ENCODE measurements around the gene PEPD.

Gene PEPD

DNA sequence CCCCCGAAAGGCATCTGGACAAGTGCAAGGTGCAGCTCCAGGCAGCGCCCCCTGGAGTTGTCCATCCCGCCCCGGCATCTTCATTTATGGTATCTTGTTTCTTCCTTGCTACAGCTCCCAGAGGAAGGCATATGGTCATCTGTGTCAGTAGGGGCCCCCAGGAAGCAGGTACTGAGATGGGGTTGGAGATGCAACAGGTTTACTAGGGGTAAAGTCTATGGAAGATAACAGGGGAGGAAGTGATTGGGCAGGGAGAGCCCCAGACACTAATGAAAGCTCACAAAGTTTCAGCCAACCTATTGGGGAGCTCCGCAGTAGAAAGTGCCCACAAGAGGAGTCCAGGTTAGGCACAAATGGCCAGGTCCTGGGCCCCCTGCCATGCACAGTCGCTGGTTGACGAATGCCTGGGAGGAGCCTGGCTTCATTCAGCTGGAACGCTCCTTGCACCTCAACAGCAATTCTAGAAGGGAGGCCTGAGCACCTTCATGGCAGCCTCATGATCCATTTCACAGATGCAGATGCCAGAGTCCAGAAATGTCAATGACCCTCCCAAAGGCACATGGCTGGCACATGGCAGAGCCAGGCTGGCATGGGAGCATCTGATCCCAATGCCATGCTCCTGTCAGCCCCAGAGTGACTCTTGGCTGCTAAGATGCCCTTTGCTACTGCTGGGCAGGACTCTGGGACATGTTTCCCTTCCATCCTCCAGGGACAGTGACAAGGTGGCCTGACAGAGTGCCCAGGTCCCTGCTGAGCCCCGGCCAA is 23.8 kb upstream of the PEPD start:
- DNase-seq: no peak

DNA sequence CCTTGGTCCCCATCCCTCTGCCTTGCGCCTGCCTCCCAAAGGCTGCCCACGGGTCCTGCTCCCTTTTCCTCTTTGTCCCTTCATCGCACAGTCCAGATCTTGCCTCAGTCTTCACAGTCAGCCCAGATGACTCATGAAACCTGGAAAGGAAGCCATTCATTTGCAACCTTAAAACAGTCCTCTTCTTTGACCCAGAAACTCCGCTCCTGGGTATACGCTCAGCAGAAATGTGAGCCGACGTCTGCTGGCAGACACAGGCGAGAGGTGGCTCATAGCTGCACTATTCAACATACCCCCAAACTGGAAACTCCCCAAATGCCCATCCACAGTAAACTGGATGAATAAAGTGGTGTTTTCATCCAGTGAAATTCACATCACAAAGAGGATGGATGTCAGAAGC is 13.6 kb upstream of the PEPD start:
- DNase-seq: no peak

DNA sequence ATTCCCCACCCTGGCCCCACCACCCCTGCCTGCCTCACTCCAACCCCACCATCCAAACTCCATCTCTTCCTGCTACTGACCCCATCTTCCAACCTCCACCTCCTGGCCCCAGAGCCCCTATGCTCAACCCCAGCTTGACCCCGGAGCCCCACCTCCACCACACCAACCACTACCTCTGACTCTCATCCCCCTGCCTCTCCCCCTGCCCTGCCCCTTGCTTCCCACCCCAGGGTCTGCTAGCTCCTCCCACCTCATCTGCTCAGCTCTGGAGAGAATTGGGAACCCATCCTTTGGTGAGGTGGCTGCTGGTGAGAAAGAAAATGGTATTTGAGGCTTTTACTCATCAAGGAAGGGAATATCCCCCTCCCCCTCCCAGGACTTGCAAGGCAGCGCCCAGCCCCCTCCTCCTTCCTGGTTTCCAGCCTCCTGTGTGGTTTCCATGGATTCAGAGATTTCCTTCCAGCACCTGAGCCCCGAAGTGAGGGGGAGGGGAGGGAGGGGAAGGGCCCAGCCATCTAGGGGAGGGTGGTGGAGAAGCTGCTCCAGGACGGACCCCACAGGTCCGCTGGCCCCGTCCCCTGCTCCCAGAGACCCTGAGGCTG is 11.4 kb upstream of the PEPD start:
- no peak for DNase-seq

DNA sequence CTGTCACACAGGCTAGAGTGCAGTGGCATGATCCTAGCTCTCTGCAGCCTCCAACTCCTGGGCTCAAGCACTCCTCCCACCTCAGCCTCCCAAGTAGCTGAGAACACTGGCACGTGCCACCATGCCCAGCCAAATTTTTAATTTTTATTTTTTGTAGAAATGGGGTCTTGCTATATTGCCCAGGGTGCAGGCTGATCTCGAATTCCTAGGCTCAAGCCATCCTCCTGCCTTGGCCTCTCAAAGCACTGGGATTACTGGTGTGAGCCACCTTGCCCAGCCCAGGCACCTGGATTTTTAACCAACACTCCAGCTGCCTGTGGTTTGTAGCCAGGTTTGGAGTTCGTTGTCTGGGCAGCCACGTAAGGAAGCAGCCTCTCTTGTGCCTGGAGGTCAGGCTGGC is 9.3 kb upstream of the PEPD start:
- no peak for DNase-seq

DNA sequence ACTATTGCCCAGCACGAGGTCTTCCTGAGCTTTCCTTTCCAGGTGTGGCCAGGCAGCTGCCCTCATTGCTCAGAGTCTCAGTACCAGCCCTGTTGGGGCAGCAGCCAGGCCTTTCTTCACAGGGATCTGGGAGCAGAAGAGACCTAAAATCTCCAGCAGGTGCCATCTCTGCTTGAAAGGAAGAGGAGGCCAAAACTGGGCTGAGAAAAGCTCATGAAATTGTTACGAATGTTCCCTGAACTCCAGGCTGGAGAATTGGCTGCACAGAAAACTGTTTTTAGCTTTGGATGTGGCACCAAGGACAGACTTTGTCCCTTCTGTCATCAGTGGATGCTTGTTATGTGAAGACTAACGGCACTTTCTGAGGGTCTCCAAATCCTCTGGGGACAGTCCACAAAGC is 8.7 kb upstream of the PEPD start:
- no peak for DNase-seq

DNA sequence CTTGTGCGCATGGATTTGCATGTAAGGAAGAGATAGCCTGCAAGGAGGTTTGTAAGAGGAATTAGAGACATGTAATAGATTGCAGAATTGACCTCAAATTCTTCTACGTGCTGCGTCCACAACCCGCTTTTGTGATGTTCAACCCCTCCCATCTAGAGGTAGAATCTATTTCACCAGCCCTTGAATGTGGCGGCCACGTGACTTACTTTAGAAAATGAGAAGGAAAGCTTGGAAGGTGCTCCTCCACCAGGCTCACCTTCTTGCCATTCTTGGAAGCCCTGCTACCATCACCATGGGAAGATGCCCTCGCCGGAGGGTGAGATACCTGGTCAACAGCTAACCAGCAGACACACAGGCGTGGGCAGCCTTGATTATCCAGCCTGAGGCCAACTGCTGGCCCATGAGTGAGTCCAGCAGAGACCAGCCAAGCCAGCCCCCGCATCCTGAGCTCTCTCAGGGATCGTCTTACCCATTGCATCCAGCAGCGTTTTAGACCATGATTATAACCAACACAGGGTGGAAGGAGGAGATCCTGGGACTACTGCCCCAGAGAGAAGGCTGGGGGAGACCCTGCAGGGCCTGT is 7.6 kb upstream of the PEPD start:
- DNase-seq: no peak

DNA sequence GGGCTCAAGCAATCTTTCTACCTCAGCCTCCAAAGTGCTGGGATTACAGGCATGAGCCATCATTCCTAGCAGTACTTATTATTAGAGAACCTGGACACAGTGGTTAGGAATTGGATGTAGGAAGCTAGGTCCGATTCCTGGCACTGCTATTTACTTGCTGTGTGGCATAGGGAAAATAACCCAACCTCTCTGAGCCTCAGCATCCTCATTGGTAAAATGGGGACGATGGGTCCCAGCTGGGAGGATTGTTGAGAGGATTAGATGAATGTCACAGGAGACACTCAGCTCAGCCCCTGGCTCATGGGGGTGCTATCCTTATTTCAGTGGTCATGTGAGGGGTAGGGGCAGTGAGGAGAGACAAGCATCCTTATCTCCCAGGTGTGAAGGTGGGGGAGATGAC is 6.8 kb upstream of the PEPD start:
- DNase-seq: no peak

DNA sequence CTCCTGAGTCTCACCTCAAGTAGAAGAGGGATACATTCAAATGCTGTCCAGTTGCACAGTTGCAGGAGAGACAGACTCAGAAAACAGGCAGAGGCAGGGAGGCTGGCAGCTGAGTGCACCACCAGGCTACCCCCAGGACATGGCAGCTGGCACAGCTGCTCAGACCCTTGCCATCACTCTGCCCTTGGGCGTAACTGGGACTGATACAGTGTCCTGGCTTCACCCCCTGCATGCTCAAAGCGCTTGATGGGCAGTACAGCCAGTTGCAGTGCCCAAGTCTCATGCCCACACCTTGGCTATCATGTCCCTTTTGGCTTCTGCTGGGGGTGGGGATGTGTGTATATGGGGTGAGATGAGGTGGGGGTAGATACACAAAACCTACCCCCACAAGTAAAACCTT is 5.5 kb upstream of the PEPD start:
- DNase-seq: no peak

DNA sequence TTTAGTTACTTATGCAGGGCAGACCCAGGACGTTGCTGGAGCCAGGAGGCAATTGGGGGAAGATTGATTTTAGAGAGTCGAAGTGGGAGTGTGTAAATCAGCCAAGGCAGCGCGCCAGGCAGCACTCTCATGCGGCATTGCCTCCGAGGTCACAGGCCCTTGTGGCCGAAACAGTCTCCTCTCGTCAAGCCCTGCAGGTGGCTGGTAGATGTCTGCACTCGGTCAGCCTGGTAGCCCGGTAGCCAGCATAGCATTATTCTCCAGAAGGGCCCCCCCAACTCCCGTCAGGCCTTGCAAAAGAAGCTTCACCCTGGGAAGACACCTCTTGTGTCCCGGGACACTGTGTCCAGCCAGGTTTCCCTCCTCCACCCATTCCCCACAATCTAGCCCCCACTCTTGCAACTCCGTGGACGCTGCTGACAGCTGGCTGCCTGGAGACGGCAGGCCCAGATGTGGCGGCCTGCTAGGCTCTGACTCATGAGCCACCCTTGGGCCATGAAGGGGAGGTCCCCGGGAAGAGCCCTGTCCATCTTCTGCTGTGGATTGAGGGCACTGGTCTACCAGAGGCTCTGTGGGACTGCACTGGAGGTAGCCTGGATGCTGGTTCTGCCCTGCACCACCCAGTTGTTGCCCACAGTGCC is 2.6 kb upstream of the PEPD start:
- no peak for DNase-seq

DNA sequence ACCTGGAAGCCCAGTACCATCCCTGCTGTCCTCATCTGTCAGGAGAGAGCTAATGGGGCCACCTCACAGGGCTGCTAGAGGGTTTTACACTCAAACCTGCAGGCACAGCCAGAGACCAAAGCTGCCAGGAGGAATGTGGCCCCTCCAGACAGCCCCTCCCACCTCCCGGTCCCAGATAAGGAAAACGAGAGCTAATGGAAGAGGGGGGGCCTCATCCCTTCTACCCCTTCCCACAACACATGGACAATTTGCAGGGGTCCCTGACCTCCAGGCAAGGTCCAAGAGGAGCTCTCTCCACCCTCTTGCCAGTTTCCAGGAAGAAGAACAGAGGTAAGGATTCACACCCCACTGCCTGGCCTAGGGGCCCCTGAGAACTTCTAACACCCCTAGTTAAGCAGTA is 1.6 kb upstream of the PEPD start:
- no peak for DNase-seq

DNA sequence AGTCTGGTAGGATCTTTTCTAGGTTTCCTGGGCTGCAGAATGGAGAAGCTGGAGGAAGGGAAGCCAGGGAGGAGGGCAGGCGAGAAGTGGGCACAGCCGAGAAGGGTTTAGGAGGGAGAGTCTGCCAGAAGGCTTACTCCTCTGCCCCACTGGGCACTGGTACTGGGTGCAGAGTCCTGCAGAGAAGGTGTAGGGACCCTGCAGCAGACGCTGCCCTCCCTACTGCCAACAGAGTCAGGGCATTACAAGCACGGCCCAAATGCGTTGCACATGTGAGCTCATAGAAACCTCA is 726 bp upstream of the PEPD start:
- no peak for DNase-seq

DNA sequence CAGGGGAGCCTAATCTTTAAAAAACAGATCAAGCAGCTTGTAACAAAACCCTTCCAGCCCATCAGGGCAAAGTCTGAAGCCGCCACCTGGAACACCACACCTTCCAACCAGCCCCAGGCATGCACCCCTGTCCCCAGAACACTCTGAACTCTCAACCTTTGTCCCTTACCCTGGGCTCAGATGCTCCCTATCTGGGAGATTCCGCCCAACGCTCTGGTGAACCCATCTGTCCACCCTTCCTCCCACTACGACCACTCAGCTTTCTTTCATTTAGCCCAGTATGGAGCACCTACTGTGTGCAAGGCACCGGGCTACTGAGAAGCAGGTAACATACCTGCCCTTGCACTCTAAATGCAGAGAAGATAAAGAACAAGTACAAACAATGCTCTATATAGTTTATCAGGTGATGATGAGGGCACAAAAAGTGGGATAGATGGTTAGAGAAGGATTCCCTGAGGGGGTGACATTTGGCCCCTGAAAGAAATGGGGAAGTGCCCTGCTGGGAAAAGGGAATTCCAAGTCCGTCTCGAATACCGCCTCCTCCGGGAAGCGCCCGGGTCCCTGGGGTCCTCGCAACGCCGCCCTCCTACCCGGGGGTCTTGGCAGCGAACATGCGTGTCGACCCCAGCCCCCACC is 629 bp downstream of the PEPD start:
- DNase-seq: no peak

DNA sequence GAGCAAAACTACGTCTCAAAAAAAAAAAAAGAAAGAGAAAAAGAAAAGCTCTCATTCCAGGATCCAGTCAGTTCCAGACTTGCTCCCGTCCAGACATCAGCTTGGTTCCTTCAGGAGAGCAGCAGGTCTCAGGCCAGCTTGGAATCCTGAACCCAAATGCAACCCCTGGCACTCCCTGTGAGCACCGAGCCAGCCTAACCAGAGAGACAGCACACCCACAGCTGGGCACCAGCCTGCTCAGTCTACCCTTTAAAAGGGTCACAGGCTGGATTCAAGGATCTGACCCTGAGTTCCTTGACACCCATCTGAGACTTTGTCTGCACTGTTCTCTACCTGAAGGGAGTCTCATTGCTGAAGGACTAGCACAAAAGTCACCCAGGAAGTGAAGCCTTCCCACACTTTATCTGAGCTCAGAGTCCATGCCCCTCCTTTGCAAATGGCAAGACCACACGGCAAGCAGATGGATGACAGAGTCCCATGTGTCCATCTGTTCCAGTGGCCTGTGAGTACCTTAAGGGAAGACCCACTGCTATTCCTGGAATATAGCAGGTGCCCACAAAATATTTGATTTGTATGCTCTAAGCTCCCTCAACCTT is 1.4 kb downstream of the PEPD start:
- DNase-seq: no peak

DNA sequence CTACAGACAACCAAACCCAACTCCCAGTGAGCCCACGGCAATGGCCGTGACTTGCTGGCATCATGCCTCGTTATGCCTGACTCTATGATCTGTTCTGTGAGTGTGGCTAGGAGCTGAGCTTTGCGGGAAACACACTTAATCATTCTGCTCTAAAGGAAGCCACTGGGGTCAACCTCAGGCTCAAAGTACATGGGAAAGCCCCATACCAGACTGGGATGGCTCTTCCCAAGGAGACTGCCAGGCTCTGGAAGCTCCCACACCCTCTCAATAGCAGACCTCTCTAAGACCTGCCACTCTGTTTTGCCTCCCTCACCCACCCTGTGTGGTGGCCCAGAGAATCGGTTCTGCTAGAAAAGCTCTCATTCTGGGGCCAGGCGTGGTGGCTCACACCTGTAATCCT is 2.2 kb downstream of the PEPD start:
- no peak for DNase-seq

DNA sequence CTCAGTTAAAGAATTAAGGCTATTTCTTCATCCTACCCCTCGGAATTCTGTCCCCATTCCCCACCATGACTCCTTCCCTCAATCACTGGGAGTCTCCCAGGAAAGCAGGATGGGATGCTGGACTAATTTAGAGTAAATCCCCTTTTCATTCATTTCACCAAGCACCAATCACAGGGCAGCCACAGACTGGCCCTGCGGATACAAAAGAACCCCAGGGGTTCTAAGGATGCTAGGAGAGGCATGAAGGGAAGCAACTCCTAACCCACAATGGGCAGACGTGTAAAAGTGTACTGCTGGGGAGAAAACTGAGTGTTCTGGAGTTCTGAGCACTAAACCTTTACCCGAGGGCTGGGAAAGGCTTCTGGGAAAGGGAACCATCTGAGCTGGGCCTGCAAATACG is 3.0 kb downstream of the PEPD start:
- DNase-seq: no peak

DNA sequence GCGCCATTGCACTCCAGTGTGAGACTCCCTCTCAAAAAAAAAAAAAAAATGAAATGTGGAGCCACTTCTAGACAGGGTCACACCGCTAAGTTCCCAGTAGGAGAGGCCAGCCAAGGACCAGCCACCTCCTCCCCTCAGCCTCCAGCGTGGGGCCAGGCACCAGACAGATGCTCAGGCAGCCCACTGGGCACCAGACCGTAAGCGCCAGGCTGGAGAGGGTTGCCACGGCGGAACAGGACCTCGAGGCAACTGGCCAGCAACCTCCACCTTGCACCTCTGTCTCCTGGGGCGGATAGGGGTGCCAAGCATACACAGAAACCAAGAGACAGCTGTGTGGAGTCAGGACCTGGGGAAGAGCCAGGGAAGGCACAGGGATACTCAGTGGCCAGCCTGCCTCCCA is 3.7 kb downstream of the PEPD start:
- DNase-seq: no peak

DNA sequence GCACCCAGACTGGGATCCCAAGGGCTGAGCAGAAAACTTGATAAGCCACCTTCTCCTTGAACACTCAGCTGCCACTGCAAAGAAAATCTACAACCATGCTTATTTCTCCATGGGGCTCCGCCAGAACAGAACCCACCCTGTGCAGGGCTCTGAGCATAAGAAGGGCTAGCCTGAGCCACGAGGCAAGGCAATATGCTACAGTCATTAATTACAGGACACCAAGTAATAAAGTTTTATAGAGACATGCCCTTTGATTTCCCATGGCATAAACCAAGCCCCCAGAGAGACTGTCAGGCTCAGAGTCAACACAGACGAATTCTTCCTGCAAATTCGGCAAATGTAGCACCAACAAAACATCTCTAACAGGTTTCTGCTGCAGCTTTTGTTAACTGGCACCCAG is 5.7 kb downstream of the PEPD start:
- no peak for DNase-seq

DNA sequence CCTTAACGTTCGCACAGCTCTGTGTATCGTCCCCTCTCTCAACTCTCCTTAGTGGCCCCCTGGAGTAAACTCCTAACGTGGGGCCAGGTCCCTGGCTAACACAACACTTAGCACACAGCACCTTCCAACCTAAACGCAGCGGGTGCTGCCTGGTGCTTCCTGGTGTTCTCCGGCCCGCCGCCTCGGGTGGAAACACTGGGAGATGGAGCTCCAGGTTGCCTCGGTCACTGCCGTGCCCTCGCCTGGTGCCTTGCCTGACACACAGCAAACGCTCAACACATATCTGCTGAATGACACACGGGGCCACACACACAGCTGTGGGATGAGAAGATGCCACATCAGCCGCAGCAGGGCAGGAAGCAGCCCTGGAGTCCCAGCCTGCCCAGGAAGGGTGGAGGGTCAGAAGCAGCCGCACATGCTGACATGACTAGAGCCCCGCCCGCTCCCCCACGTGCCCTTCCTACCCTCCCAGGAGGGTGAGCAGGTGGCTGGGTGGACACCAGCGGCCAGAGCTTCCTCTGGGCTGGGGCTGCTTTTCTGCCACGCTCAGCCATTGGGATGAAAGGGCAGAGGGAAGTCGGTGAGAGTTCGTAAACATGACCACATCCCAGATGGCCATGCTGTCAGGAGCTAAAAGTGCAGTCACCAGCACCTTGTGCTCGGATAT is 6.6 kb downstream of the PEPD start:
- no peak for DNase-seq

DNA sequence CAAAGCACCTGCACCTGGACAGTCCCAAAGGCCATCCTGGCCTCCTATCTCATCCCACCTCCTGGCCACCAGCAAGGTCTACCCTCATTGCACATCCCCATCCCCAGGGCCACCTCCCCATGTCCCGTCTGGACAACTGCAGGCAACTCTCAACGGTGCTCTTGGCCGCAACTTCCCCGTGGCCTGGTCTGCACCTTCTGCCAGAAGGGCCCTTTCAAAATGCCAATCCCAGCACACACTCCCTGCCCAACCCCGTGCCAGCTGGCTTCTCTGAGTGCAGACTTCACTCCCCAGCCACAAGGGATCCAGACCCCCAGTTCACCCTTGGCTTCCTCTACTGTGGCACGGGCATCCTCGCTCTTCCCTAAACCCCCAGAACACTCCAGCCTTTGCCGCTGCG is 8.2 kb downstream of the PEPD start:
- DNase-seq: no peak

DNA sequence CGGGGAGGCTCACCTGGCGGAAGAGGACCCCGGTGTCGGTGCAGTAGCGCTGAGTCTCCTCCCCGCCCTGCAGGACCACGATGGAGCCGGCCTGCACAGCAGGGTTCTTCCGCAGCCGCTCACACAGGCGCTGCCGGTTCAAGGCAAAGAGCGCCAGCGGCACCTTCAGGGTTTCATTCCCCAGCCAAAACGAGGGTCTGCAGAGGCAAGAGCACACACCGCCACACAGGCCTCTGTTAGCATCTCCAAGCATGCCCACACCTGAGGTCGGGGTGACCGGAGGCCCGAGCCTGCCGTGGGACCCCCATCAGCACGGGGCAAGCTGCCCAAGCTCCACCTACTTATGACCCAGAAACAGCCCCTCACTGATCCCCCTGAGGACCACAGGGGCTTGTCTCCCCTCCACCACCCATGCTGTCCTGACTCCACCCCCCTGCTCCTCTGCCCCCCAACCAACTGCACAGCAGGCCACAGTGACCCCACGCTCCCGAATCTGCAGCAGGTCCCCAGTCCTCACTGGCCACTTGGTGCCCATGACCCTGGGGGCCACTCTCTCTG is 8.9 kb downstream of the PEPD start:
- DNase-seq: no peak

DNA sequence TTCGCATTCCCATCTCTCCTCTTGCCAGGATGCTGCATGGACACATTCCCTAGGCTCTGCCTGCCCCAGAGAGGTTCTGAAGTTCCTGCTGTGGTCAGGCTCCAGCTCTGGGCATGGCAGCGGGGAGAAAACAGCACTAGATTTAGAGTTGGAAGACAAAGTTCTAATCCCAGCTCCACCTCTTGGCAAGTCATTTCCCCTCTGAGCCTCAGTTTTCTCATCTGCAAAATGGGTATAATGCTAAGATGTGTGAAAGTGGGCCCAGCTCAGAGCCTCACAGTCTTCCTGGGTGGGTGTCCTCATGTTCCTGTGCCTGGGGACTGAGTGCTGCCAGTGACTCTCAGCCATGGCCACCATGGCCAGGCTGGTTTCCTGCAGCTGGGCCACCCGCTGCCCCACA is 9.6 kb downstream of the PEPD start:
- no peak for DNase-seq

DNA sequence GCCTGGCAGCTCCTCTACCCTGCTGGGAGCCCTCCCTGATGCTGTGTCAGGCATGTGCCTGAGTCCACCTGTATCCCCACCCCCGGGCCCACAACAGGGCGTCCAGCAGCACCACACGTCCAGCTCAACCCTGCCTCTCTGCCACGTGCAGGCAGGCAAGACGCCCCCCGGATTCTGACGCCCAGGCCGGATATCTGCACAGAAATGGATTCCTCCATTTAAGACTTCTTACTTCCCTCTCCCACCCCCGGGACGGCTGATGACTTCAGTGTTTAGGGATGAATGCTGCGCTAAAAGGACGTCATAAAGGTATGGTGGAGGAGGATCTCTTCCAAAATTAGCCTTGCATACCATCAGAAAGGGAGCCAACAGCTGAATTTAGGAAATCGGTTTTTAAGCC is 10.2 kb downstream of the PEPD start:
- DNase-seq: no peak
